Stromal cell of bone marrow (primary cell): ENCODE data around the gene CRTAP.
"Not testable (repeated sequence)": the region's sequence is repeated elsewhere in the genome, so short reads cannot be mapped to it uniquely, and the experiment has no call there.

ENCODE experiments used
- DNase-seq: peaks from one replicate; pipeline ENCODE4 v3.0.0-alpha.2; 2012; ENCODE audit warnings: low read depth

The CRTAP gene

DNA sequence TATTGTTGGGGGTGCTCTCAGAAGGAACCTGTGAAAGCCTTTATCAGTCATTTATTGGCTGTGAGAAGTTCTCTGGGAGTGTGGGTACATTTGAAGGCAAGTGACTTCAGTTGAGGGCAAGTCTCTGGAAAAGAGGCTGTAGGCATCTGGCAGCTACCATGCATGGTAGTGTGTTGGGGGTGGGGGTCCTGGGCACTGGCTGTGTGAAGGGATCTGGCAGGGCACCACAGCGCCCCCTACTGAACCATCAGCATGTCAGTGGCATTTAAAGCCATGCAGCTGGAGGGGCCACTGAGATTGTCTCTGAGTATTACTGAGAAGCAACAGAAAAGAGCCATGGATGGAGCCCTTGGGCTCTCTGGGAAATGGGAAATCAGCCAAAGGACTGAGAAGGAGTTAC lies 30.6 kb downstream of the CRTAP start:
- no peak for DNase-seq

DNA sequence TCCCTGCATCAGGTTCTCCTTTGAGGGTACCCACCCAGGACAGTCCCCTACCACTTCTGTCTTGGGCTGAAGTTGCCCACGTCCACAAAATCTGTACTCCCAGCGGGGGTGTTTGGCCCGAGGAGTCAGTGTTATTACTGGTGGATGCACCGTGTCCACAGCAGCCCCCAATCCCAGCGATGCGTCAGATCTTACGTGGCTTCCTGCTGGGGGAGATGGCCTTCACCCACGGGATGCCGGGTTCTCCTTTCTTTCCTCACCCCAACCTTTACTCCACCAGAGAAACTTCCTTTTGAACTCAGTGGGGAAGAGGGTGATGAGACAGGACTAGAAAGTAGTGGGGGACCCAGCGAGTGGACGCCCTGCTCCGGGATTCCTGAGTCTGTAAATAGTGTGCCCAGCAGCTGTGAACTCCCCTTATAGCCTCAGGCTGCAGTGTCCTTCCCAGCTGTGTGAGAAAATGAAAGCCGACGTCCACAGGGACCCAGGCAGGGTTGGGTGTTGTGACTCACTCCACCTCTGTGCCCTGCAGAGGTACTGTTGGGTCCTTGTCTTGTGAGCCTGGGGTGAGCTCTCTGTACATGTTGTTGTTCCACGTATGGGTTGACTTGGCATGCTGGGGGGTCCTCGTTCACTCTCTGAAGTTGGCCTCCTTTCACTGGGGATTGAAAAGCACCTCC lies 31.5 kb downstream of the CRTAP start:
- DNase-seq, result no peak

DNA sequence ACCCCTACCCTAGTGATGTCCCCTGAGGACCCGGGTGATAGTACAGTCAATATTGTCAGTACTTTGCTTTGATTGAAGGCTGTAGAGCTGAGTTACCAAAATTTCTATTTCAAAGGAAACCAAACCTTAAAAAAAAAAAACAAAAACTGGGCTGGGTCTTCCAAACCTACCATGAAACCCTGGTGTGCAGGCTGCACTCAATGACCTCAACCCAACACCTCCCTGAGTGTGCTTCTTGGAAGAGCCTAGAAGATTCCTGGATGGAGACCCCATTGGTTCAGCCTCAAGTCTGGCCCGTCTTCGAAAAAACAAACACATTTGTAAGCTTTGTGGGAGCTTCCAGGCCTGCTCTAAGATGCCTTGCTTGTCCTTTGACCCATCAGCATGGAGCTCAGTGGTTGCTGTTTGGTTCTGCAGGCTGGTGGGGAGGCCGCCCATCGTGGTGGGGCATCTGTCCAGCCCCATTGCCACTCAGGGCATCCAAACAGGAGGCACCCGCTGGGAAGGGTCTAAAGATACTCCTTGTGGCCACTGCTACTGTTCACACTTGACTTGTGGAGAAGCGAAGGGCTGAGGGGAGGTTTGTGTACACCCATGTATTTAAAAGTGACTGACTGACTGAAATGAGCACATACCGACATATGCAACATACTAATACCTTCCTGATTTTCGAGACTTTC lies 32.2 kb downstream of the CRTAP start:
- DNase-seq, result no peak

GRCh38 chr3:33146791-33147445 lies 33.1 kb downstream of the CRTAP start:
- peak; percentile 71 for DNase-seq

DNA sequence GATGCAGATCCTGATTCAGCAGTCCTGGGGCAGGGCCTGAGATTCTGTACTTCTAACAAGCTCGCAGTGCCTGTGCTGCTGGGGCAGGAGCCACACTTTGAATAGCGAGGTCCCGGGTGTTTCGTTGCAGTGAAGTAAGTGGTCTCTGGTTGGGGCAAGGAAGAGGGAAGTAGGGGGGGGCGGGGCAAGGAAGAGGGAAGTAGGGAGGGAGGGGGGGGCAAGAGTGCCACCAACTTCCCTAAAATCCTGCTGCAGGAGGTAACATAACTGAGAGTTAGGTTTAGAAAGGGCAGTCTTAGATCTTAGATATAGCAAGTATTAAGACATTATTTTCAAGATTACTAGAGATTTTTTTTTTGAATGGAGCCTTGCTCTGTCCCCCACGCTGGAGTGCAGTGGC lies 35.5 kb downstream of the CRTAP start:
- no peak for DNase-seq

GRCh38 chr3:33152363-33153360 lies 38.8 kb downstream of the CRTAP start:
- no peak for DNase-seq

DNA sequence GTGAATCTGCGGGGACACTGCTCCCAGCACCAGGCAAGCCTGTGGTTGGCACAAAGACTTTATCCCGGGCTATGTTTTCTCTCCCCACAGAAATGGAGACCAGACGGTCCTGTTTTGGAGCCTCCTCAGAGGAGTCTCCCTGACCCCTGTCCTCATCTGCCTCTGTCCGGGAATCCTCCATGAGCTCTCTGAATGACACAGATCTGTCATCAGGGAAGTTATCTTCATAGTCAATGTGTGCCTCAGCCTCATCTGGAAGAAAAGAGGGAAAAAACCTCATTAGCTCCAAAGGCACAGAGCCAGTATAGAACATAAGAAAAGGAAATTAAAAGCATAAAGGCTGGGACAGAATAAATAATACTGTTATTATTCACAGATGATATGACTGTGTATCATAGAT lies 40.0 kb downstream of the CRTAP start:
- no peak for DNase-seq

DNA sequence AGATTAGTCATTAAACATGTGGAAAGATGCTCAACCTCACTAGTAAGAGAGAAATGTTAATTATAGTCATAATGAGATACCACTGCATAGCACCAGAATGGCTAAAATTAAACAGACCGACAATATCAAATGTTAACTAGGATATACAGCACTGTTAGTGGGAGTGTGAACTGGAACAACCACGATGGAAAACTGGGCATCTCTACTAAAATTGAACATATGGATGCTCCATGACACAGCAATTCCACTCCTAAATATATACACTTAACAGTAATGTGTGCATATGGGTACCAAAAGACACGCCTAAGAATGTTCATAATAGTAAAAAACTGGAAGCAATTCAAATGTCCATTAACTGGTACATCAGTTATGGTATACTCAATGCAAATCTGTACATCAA lies 41.5 kb downstream of the CRTAP start:
- DNase-seq, result no peak

GRCh38 chr3:33159234-33159633 lies 45.4 kb downstream of the CRTAP start:
- DNase-seq, result no peak

DNA sequence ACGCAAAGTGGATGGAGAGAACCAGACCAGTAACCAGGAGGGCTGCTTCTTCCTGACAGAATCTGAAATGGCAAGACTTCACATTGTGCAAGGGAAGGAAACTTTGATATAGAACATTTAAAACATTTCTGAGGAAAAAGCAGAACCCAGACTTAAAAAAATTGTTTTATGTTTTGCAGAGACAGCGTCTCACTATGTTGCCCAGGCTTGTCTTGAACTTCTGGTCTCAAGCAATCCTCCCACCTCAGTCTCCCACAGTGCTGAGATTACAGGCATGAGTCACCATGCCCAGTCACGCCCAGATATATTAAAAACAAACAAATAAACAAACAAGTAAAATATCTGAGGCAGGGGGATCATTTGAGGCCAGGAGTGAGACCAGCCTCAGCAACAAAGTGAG lies 46.2 kb downstream of the CRTAP start:
- DNase-seq, result no peak

DNA sequence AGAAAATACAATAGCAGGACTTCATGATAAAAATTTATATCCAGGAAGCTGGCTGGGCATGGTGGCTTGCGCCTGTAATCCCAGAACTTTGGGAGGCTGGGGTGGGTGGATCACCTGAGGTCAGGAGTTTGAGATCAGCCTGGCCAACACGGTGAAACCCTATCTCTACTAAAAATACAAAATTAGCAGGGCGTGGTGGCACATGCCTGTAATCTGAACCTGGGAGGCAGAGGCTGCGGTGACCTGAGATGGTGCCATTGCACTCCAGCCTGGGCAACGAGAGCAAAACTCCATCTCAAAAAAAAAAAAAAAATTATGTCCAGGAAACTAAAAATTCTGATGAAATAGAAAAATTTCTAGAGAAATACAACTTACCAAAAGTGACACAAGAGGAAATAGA lies 48.8 kb downstream of the CRTAP start:
- not testable (repeated sequence) for DNase-seq

DNA sequence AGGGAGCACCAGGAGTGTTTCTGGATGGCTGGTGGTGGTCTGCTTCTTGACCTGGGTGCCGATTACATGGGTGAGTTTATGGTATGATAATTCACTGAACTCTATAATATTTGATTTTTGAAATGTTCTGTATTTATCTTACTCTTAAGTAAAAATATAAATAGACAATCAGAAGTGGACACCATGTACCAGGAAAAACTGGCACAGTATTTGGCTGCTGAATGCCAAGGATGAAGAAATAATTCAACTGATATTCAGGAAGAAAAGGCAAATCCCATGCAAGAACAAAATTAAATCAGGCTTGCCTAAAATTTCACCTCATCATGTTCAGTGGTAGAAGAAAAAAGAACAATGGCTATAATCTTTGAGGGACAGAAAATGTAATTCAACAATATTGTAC lies 51.6 kb downstream of the CRTAP start:
- DNase-seq, result no peak

- DNase-seq, result no peak
Observed at GRCh38 chr3:33166095-33166494, 52.3 kb downstream of the CRTAP start.

- DNase-seq, result no peak
Observed at GRCh38 chr3:33167284-33167683, 53.5 kb downstream of the CRTAP start.

GRCh38 chr3:33167716-33168336 lies 54.0 kb downstream of the CRTAP start:
- DNase-seq, result no peak

- no peak for DNase-seq
Observed at GRCh38 chr3:33170531-33170930, 56.7 kb downstream of the CRTAP start.

- DNase-seq, result no peak
Observed at GRCh38 chr3:33171580-33171979, 57.8 kb downstream of the CRTAP start.

DNA sequence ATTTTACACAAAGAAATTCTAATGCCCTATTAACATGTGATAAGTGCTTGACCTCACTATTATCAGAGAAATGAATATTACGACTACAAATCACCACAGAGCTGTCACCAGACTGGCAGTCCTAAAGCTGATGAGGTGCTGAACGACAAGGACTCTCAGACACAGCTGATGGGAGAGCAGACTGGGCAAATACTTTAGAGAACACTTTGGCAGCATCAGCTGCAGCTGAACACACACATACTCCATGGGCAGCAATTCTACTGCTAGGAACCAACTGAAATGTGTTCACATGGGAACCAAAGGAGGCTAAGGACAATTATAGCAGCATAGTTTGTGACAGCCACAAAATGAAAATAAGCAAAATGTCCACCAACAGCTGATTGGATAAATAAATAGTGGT lies 59.3 kb downstream of the CRTAP start:
- no peak for DNase-seq

- no peak for DNase-seq
Observed at GRCh38 chr3:33173672-33174071, 59.9 kb downstream of the CRTAP start.

- no peak for DNase-seq
Observed at GRCh38 chr3:33174095-33174494, 60.3 kb downstream of the CRTAP start.

DNA sequence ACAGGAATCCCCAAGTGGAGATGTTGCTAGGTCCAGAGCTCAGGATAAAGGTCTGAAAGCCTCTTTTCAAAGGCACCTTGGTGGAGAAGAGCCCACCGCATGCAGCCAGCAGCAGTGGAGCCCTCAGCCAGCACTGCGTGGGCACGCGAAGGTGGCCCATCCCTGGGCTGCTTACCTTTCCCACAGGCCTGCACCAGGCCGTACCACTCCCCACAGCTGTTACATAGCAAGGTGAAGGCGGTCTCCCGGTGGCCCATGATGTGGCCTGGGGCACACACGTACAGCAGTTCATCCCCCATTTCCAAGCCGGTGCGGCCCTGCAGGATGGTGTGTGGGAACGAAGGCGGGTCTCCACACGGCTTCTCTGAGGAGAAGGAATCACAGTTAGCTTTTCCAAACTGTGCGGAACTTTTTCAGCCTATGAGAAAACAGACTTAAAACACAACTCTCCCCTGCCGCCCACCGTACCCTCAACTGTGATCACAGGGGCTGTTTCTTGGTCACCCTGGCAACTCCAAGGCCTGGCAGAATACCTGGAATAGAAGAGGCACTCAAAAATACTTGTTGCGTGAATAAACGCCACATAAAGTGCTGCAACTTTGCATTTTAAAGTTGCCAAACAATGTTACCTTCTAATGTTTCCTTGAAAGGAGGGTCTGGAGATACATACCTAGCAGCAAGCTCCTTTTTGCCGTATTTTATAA lies 61.0 kb downstream of the CRTAP start:
- DNase-seq, result no peak
